ENCODE data around the gene CACNG8. TPM values are rescaled to one million over a fixed set of nuclear protein-coding genes. Genes with fewer than 3 reads are reported as not detected.
A peak's percentile ranks its signal among the peaks of the same experiment; 100 is the strongest.

CACNG8 gene
- total RNA-seq, 1 experiment from 2014 or later: 17.7 TPM

DNA sequence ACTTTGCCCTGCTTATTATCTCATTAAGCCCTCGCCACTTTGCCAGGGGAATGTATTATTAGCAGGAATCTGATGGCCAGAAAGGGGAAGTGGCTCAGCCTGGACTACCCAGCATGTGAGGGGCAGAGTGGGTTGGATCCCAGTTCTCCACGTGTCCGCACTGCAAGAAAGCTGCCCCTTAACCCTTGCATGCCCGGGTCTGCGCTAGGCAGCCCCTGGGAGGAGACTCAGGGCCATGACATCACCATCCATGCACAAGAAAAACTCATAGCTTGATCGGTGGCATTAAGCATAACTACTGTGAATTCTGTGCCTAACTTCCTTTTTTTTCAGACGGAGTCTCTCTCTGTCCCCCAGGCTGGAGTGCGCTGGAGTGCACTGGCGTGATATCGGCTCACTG lies 8.9 kb downstream of the CACNG8 start:
- ChIA-PET POLR2A (interaction anchor here (1.2 kb wide), 1 partner anchor 64 kb away, joined by 4 read pairs; no protein-coding TSS in a partner anchor), CTCF (no interaction called here)
- in situ Hi-C loops (cut with HindIII; ENCODE audit: low pct_unique_long_range_greater_than_20kb, low sequenced_read_pairs) (no loop called here), intact Hi-C loops (cut with micrococcal nuclease; ENCODE audit: unreplicated experiment) (no loop called here)
- ATAC-seq (no peak), DNase-seq (ENCODE audit: low read depth, low spot score) (no peak)
- no peaks in the 10 kb centered on the region for H3K36me3 ChIP-seq (ENCODE audit: control insufficient read depth, insufficient read depth, low read length)
- no peak for TF ChIP-seq POLR2AphosphoS5 (IDR thresholded peaks at IDR 0.05; ENCODE audit: low read depth, low read length)
- no peak for TF ChIP-seq SIN3A (IDR thresholded peaks at IDR 0.05; ENCODE audit: borderline replicate concordance, insufficient read depth, low read depth, low read length)
- no peak for TF ChIP-seq TCF7L2 (IDR thresholded peaks at IDR 0.05; ENCODE audit: low read depth, low read length)
- TF ChIP-seq, protein P1, sequence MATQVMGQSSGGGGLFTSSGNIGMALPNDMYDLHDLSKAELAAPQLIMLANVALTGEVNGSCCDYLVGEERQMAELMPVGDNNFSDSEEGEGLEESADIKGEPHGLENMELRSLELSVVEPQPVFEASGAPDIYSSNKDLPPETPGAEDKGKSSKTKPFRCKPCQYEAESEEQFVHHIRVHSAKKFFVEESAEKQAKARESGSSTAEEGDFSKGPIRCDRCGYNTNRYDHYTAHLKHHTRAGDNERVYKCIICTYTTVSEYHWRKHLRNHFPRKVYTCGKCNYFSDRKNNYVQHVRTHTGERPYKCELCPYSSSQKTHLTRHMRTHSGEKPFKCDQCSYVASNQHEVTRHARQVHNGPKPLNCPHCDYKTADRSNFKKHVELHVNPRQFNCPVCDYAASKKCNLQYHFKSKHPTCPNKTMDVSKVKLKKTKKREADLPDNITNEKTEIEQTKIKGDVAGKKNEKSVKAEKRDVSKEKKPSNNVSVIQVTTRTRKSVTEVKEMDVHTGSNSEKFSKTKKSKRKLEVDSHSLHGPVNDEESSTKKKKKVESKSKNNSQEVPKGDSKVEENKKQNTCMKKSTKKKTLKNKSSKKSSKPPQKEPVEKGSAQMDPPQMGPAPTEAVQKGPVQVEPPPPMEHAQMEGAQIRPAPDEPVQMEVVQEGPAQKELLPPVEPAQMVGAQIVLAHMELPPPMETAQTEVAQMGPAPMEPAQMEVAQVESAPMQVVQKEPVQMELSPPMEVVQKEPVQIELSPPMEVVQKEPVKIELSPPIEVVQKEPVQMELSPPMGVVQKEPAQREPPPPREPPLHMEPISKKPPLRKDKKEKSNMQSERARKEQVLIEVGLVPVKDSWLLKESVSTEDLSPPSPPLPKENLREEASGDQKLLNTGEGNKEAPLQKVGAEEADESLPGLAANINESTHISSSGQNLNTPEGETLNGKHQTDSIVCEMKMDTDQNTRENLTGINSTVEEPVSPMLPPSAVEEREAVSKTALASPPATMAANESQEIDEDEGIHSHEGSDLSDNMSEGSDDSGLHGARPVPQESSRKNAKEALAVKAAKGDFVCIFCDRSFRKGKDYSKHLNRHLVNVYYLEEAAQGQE (IDR thresholded peaks at IDR 0.05; ENCODE audit: insufficient read depth in 1 of 2, low read depth in 2 of 2, low read length in 1 of 2): no peak
- TF ChIP-seq, protein P2, sequence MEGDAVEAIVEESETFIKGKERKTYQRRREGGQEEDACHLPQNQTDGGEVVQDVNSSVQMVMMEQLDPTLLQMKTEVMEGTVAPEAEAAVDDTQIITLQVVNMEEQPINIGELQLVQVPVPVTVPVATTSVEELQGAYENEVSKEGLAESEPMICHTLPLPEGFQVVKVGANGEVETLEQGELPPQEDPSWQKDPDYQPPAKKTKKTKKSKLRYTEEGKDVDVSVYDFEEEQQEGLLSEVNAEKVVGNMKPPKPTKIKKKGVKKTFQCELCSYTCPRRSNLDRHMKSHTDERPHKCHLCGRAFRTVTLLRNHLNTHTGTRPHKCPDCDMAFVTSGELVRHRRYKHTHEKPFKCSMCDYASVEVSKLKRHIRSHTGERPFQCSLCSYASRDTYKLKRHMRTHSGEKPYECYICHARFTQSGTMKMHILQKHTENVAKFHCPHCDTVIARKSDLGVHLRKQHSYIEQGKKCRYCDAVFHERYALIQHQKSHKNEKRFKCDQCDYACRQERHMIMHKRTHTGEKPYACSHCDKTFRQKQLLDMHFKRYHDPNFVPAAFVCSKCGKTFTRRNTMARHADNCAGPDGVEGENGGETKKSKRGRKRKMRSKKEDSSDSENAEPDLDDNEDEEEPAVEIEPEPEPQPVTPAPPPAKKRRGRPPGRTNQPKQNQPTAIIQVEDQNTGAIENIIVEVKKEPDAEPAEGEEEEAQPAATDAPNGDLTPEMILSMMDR (IDR thresholded peaks at IDR 0.05): no peak
- no peaks in the 10 kb centered on the region for H3K4me1 ChIP-seq (ENCODE audit: control insufficient read depth, insufficient read depth, low read length)
- H3K27ac ChIP-seq (ENCODE audit: low read length): no peak overlapping the region
- H3K27me3 ChIP-seq (ENCODE audit: control insufficient read depth, insufficient read depth, low read length): no peaks in the 10 kb centered on the region
- no peaks in the 10 kb centered on the region for H3K9me3 ChIP-seq (ENCODE audit: control insufficient read depth, insufficient read depth, low read depth, low read length)
- no TSS peak for BruUV-seq (replicated peaks)
- H3K4me3 ChIP-seq (ENCODE audit: low read depth in 2 of 2, low read length in 2 of 2): no peak overlapping the region

DNA sequence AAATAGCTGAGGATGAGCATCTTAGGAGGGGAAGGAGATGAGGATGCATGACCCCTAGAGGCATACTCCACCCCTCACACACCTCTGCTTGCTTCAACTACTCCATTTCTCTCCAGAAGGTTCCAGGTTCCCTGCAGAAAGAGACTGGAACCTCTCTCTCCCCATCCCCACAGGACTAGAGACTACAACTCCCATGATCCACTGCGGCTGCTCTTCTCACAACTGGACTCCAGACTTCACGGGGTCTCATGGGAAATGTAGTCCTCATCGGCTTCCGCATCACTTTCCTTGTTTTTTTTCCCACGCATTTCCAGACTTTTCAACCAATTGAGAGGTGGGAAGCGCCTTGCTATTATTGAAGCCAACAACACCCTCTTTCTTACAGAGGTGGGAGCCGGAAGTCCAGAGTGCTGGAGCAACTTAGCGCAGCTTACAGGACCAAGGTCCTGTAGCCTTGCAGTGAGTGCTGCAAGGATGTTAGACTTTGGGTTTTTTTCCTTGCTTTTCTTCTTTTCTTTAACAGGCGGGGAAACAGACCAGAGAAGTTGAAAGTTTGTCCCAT lies 14.8 kb downstream of the CACNG8 start:
- CTCF ChIA-PET: no interaction called here
- peak overlapping the region; percentile 90 for H3K27ac ChIP-seq (ENCODE audit: low read length)
- ATAC-seq: peak; percentile 10

More for the DNA sequence above, 14.8 kb downstream of the CACNG8 start:
- Histone ChIP-seq H3K4me3 (ENCODE audit: low read depth in 2 of 2, low read length in 2 of 2) (peak overlapping the region; percentile 54 to 79), H3K9me3 (ENCODE audit: control insufficient read depth, insufficient read depth, low read depth, low read length) (no peaks in the 10 kb centered on the region), H3K27me3 (ENCODE audit: control insufficient read depth, insufficient read depth, low read length) (no peaks in the 10 kb centered on the region), H3K36me3 (ENCODE audit: control insufficient read depth, insufficient read depth, low read length) (no peaks in the 10 kb centered on the region), H3K4me1 (ENCODE audit: control insufficient read depth, insufficient read depth, low read length) (peaks cover 10% of the 10 kb centered on the region)
- intact Hi-C loops (cut with micrococcal nuclease; ENCODE audit: unreplicated experiment): no loop called here
- DNase-seq (ENCODE audit: low read depth, low spot score): peak; percentile 81
- no peak; the same call in 1 of the 2 replicates for TF ChIP-seq POLR2AphosphoS5 (IDR thresholded peaks at IDR 0.05; ENCODE audit: low read depth, low read length)
- TF ChIP-seq, protein P1 (IDR thresholded peaks at IDR 0.05; ENCODE audit: insufficient read depth in 1 of 2, low read depth in 2 of 2, low read length in 1 of 2): no peak
- POLR2A ChIA-PET: no interaction called here
- in situ Hi-C loops (cut with HindIII; ENCODE audit: low pct_unique_long_range_greater_than_20kb, low sequenced_read_pairs): no loop called here
- BruUV-seq (replicated peaks): no TSS peak

Measured in Panc1 (cell line).